ENCODE data around the gene RFC5. TPM values are rescaled to one million over a fixed set of nuclear protein-coding genes. Genes with fewer than 3 reads are reported as not detected.

RFC5 gene
- total RNA-seq, 4 donors from 2014 or later: 8.3 to 18.2 (median 10.6) TPM

DNA sequence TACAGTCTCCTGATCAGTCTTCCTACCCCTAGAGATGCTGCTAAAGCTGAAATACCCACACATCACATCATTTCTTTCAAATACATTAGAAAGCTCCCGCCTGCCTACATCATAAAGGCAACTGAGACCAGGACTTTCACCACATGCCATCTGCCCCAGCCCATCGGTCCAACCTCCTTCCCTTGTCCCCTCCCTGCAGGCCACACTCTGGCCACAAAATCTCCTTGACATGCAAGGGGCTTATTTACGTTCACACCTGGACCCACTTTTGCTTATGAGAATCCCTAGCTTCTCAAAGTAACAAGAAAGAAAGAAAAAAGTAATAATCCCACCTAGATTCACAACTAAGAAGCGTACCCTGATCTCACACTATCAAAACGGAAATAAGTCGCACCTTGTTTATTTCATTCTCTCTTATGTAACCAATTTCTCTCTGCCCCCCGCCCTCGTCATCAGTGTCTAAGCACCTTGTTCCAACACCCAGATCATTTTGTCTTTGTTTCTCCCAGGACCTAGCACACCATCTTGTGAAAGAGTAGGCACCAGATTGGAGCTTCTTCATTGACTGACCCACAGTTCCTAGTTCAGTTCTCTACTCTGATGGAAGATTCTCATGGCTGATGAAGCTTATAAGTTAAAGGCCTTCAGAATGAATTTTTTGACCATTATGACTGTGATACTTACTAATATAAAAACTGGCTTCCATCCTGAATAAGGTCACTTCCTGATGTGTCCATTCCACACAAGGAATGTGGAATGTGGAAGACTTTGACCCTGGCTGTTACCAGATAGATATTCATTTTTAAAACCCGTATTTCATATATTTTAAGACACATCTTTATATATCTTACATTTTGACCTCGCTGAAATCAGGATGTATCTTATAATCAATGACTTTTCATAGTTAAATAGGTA, 36.8 kb downstream of the RFC5 start:
- Histone ChIP-seq H3K27me3 (no peaks in the 10 kb centered on the region), H3K27ac (peak overlapping the region; percentile 35 to 88 (median 77)), H3K4me1 (peaks cover 0 to 54% (median 5%) of the 10 kb centered on the region in 4 donors), H3K4me3 (no peak overlapping the region), H3K9me3 (no peaks in the 10 kb centered on the region), H3K36me3 (peaks cover 0 to 32% (median 0%) of the 10 kb centered on the region in 3 donors)
- TF ChIP-seq, protein P1, sequence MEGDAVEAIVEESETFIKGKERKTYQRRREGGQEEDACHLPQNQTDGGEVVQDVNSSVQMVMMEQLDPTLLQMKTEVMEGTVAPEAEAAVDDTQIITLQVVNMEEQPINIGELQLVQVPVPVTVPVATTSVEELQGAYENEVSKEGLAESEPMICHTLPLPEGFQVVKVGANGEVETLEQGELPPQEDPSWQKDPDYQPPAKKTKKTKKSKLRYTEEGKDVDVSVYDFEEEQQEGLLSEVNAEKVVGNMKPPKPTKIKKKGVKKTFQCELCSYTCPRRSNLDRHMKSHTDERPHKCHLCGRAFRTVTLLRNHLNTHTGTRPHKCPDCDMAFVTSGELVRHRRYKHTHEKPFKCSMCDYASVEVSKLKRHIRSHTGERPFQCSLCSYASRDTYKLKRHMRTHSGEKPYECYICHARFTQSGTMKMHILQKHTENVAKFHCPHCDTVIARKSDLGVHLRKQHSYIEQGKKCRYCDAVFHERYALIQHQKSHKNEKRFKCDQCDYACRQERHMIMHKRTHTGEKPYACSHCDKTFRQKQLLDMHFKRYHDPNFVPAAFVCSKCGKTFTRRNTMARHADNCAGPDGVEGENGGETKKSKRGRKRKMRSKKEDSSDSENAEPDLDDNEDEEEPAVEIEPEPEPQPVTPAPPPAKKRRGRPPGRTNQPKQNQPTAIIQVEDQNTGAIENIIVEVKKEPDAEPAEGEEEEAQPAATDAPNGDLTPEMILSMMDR (IDR thresholded peaks at IDR 0.05): no peak
- no peak for TF ChIP-seq POLR2A (IDR thresholded peaks at IDR 0.05)
- no peak for DNase-seq

DNA sequence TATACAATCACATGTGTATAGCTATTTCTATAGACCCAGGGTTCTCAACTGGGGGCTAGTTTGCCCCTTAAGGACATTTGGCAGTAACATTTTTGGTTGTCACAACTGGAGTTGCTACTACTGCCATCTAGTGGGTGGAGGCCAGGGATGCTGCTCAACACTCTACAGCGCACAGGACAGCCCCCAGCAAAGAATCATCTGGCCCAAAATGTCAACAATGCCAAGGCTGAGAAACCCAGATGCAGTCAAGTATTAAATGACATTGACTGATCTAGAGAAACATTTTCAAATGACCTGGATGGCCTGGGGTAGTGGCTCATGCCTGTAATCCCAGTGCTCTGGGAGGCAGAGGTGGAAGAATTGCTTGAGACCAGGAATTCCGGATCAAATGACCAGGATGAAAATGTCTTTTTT, 38.6 kb downstream of the RFC5 start:
- peaks cover 0 to 66% (median 5%) of the 10 kb centered on the region in 4 donors for H3K4me1 ChIP-seq
- DNase-seq: peak in 2 of 3 donors; percentile 56 to 76
- H3K36me3 ChIP-seq: peaks cover 0 to 19% (median 0%) of the 10 kb centered on the region in 3 donors
- H3K27ac ChIP-seq: no peak overlapping the region
- no peak for TF ChIP-seq POLR2A (IDR thresholded peaks at IDR 0.05)
- TF ChIP-seq, protein P1 (IDR thresholded peaks at IDR 0.05): peak; percentile 16 to 67 (median 56)
- H3K4me3 ChIP-seq: no peak overlapping the region
- no peaks in the 10 kb centered on the region for H3K9me3 ChIP-seq
- H3K27me3 ChIP-seq: no peaks in the 10 kb centered on the region

DNA sequence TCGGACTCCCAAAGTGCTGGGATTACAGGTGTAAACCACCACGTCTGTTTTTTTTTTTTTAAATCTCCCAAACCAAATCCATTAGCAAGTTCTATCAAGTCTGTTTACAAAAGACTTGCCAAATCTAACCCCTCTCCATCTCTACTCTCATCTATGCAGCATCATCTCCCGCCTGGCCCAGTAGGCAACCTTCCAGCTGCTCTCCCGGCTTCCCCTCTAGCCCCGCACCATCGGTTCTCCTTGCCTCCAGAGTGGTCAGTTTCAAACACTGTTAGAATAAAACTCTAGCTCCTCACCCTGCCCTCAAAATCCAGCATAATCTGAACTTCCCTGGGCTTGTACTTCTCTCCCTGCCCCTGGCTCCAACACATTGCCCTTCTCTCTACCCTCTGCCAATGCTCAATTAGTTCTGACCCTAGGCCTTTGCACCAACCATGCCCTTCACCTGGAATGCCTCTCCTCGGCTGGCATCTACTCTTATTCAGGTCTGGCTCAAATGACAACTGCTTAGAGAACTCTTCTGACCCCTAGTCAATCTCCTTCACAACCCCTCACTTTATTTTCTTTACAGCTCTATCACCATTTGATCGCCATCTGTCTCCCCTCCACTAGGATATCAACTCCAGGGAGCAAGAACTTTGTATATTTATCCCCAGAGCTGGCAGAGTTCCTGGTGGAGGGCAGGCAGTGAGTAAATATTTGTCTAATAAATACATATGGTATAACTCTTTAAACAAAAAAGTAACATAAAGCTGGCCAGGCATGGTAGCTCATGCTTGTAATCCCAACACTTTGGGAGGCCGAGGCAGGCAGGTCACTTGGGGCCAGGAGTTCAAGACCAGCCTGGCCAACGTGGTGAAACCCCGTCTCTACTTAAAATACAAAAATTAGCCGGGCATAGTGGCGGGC, 39.6 kb downstream of the RFC5 start:
- Histone ChIP-seq H3K9me3 (no peaks in the 10 kb centered on the region), H3K27ac (peak overlapping the region in 2 of 4 donors; percentile 33 to 58), H3K36me3 (peaks cover 0 to 9% (median 0%) of the 10 kb centered on the region in 3 donors), H3K4me3 (no peak overlapping the region), H3K4me1 (peaks cover 0 to 68% (median 5%) of the 10 kb centered on the region in 4 donors), H3K27me3 (no peaks in the 10 kb centered on the region)
- no peak for TF ChIP-seq POLR2A (IDR thresholded peaks at IDR 0.05)
- TF ChIP-seq, protein P1 (IDR thresholded peaks at IDR 0.05): no peak
- no peak for DNase-seq

DNA sequence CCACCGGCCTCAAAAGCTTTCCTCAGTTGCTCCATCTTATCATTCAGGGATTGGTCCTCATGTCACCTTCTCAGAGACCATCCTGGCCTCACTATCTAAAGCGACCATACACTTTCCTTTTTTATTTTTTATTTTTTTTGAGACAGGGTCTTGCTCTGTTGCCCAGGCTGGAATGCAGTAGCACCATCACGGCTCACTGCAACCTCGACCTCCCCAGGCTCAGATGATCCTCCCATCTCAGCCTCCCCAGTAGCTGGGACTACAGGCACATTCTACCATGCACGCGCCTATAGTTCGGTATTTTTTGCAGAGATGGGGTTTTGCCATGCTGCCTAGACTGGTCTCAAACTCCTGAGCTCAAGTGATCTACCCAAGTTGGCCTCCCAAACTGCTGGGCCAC, 41.7 kb downstream of the RFC5 start:
- Histone ChIP-seq H3K27me3 (no peaks in the 10 kb centered on the region), H3K27ac (no peak overlapping the region), H3K9me3 (no peaks in the 10 kb centered on the region), H3K36me3 (no peaks in the 10 kb centered on the region), H3K4me3 (no peak overlapping the region), H3K4me1 (peaks cover 0 to 57% (median 3%) of the 10 kb centered on the region in 4 donors)
- TF ChIP-seq, protein P1 (IDR thresholded peaks at IDR 0.05): no peak
- no peak for TF ChIP-seq POLR2A (IDR thresholded peaks at IDR 0.05)
- DNase-seq: no peak

DNA sequence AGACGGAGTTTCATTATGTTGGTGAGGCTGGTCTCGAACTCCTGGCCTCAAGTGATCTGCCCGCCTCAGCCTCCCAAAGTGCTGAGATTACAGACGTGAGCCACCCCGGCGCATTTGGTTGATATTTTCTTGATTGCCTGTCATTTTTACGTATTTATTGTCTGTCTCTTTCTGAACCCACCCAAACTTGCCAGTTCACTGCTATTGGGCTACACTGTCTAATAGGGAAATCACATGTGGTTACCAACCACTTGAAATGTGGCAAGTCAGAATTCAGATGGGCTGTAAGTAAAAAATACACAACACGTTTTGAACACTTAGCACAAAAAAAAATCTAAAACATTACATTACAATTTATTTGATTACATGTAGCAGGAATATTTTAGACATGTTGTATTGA, 42.4 kb downstream of the RFC5 start:
- DNase-seq: no peak
- H3K36me3 ChIP-seq: no peaks in the 10 kb centered on the region
- no peaks in the 10 kb centered on the region for H3K9me3 ChIP-seq
- H3K27me3 ChIP-seq: no peaks in the 10 kb centered on the region
- H3K27ac ChIP-seq: no peak overlapping the region
- H3K4me3 ChIP-seq: no peak overlapping the region
- TF ChIP-seq, protein P1 (IDR thresholded peaks at IDR 0.05): no peak
- no peak for TF ChIP-seq POLR2A (IDR thresholded peaks at IDR 0.05)
- peaks cover 0 to 58% (median 3%) of the 10 kb centered on the region in 4 donors for H3K4me1 ChIP-seq

Measured in Peyer's patch (tissue), 4 donors.